ENCODE results near the gene SUSD3. TPM values are rescaled to one million over a fixed set of nuclear protein-coding genes. Genes with fewer than 3 reads are reported as not detected.

Gene SUSD3
- polyA plus RNA-seq, 3 donors, result 10.5 to 24.6 (median 15.7) TPM

DNA sequence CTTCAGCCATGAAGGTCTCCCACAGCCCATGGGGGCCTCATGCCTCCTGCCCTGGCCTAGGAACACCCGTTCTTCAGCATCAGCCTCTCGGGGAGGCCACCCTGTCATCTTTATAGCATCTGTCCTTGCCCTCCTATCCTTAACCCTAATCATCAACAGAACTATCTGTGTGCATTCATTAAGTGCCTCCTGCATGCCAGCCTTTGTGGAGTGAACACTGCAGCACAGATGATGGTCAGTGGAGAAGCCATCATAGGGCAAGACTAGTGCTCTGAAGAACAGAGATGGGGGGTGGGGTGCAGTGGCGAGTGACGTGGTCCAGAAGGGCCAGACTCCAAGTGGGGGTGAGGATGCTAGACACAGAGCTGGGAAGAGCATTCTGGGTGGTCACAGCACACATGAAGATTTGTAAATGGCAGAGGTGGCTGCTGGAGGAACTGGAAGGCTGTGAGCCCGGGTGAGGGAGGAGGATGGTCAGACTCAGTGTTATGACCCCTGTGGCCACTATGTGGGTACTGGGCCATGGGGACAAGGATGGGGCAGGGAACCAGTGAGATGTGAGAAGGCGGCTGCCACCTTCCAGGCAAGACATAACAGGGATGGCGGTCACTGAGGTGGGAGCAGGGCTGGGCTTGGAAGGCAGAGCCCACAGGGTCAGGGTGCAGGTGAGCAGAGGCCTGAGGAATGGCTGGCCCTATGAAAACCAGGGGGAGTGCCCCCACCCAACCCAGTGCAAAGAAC, 33.9 kb downstream of the SUSD3 start:
- Mint-ChIP-seq H3K4me1 (peaks cover 46% of the 10 kb centered on the region), H3K9me3 (peaks cover 7 to 21% (median 14%) of the 10 kb centered on the region in 7 donors), H3K4me3 (peak overlapping the region in 1 of 2 donors; percentile 20), H3K36me3 (peaks cover 25 to 28% of the 10 kb centered on the region in 2 donors), H3K27ac (peak overlapping the region in 6 of 7 donors; percentile 83 to 100 (median 96)), H3K27me3 (ENCODE audit: low read depth in 3 of 3) (peaks cover 0 to 2% (median 2%) of the 10 kb centered on the region in 3 donors)
- Histone ChIP-seq H4K20me1 (ENCODE audit: insufficient read depth, low read length) (peaks cover 12% of the 10 kb centered on the region), H3K4me2 (replicated peaks; ENCODE audit: extremely low read depth, low read length, poor library complexity, severe bottlenecking) (no peak overlapping the region), H3K4me1 (ENCODE audit: control insufficient read depth in 1 of 2, insufficient read depth in 2 of 2, low read length in 2 of 2) (peaks cover 45 to 51% of the 10 kb centered on the region in 2 donors), H3K4me3 (replicated peaks in 1 of 3; ENCODE audit: low read depth in 2 of 3, low read length in 3 of 3) (peak overlapping the region in 1 of 3 experiments; percentile 39), H3K36me3 (replicated peaks in 1 of 2; ENCODE audit: control insufficient read depth in 1 of 2, insufficient read depth in 2 of 2, low read length in 2 of 2) (no peaks in the 10 kb centered on the region), H3K27me3 (ENCODE audit: control insufficient read depth in 2 of 2, insufficient read depth in 2 of 2, low read length in 2 of 2) (no peaks in the 10 kb centered on the region), H2AFZ (ENCODE audit: insufficient read depth, low read depth, low read length, poor library complexity, severe bottlenecking) (no peak overlapping the region), H3K79me2 (ENCODE audit: insufficient read depth, low read length) (peaks cover 15% of the 10 kb centered on the region), H3K9me3 (replicated peaks in 1 of 2; ENCODE audit: control insufficient read depth in 1 of 2, insufficient read depth in 1 of 2, low read length in 2 of 2) (peaks cover 7 to 13% of the 10 kb centered on the region in 2 donors), H3K9ac (ENCODE audit: insufficient read depth, low read length, poor library complexity, severe bottlenecking) (no peak overlapping the region), H3K27ac (ENCODE audit: low read depth in 1 of 2, low read length in 2 of 2) (peak overlapping the region; percentile 6 to 97)
- TF ChIP-seq, protein P1, sequence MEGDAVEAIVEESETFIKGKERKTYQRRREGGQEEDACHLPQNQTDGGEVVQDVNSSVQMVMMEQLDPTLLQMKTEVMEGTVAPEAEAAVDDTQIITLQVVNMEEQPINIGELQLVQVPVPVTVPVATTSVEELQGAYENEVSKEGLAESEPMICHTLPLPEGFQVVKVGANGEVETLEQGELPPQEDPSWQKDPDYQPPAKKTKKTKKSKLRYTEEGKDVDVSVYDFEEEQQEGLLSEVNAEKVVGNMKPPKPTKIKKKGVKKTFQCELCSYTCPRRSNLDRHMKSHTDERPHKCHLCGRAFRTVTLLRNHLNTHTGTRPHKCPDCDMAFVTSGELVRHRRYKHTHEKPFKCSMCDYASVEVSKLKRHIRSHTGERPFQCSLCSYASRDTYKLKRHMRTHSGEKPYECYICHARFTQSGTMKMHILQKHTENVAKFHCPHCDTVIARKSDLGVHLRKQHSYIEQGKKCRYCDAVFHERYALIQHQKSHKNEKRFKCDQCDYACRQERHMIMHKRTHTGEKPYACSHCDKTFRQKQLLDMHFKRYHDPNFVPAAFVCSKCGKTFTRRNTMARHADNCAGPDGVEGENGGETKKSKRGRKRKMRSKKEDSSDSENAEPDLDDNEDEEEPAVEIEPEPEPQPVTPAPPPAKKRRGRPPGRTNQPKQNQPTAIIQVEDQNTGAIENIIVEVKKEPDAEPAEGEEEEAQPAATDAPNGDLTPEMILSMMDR (IDR thresholded peaks at IDR 0.05), result no peak
- intact Hi-C loops (cut with micrococcal nuclease), result loop anchor here (5.0 to 10.0 kb wide), 6 partner anchors 55 to 472 kb away; partner anchors contain the start of genes BICD2 (in 2 of the 2), FAM120A (in 2 of the 2) and FAM120AOS (in 2 of the 2)
- DNase-seq, result no peak
- 85% methylated on average over 6 of the region's 7 CpGs for WGBS (ENCODE audit: insufficient coverage)

DNA sequence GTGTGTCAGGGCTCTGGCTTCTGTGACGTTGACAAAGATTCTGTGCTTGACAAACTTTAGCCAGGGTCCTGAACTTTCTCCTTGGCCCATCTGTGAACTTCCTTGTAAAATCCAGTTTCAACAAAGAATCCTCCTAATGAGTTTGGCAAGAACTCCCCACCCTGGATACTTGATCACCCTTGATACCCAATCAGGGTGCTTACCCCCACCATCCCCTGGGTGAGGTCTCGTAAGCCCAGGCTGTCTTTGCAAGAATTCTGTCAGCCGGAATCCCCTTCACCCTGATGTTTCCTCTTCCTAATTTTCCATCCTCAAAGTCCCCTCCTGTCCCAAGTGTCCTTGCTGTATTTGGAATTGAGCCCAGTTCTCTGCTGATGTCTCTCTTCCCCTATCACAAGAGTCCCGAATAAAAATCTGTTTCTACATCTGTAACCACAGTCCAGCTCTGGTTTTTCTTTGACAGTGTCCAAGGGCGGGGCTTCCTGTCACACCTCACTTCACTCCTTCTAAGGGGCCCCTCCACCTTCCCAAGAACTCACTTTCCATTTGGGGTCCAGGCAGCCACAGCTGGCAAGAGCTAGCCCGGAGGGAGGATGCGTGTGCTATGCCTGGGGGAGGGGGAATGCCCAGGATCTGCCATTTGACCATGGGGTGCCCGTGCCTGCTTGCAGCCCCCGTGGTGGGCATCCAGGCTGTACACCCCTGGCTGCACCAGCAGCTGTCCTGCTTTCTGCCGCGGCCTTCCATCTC, 34.8 kb downstream of the SUSD3 start:
- peaks cover 27 to 32% of the 10 kb centered on the region in 2 donors for H3K36me3 Mint-ChIP-seq
- Histone ChIP-seq H3K4me2 (replicated peaks; ENCODE audit: extremely low read depth, low read length, poor library complexity, severe bottlenecking) (peak overlapping the region; percentile 39), H2AFZ (ENCODE audit: insufficient read depth, low read depth, low read length, poor library complexity, severe bottlenecking) (peak overlapping the region; percentile 10), H3K27ac (ENCODE audit: low read depth in 1 of 2, low read length in 2 of 2) (peak overlapping the region; percentile 97 to 100), H4K20me1 (ENCODE audit: insufficient read depth, low read length) (peaks cover 17% of the 10 kb centered on the region), H3K9ac (ENCODE audit: insufficient read depth, low read length, poor library complexity, severe bottlenecking) (no peak overlapping the region), H3K4me1 (ENCODE audit: control insufficient read depth in 1 of 2, insufficient read depth in 2 of 2, low read length in 2 of 2) (peaks cover 54 to 60% of the 10 kb centered on the region in 2 donors), H3K27me3 (ENCODE audit: control insufficient read depth in 2 of 2, insufficient read depth in 2 of 2, low read length in 2 of 2) (no peaks in the 10 kb centered on the region), H3K4me3 (replicated peaks in 1 of 3; ENCODE audit: low read depth in 2 of 3, low read length in 3 of 3) (peak overlapping the region in 1 of 3 experiments; percentile 39), H3K9me3 (replicated peaks in 1 of 2; ENCODE audit: control insufficient read depth in 1 of 2, insufficient read depth in 1 of 2, low read length in 2 of 2) (peaks cover 7 to 13% of the 10 kb centered on the region in 2 donors), H3K79me2 (ENCODE audit: insufficient read depth, low read length) (peaks cover 23% of the 10 kb centered on the region), H3K36me3 (replicated peaks in 1 of 2; ENCODE audit: control insufficient read depth in 1 of 2, insufficient read depth in 2 of 2, low read length in 2 of 2) (no peaks in the 10 kb centered on the region)
- H3K27ac Mint-ChIP-seq, result peak overlapping the region; percentile 75 to 100 (median 99)
- peak in 2 of 3 donors; percentile 36 to 63 for DNase-seq
- TF ChIP-seq, protein P1 (IDR thresholded peaks at IDR 0.05), result no peak
- peaks cover 7 to 21% (median 14%) of the 10 kb centered on the region in 7 donors for H3K9me3 Mint-ChIP-seq
- intact Hi-C loops (cut with micrococcal nuclease), result loop anchor here (5.0 to 10.0 kb wide), 6 partner anchors 56 to 471 kb away; partner anchors contain the start of genes BICD2 (in 2 of the 2), FAM120A (in 2 of the 2) and FAM120AOS (in 2 of the 2)
- WGBS (ENCODE audit: insufficient coverage), result 12% methylated on average over 9 of the region's 11 CpGs
- peak overlapping the region; percentile 50 to 81 for H3K4me3 Mint-ChIP-seq
- H3K4me1 Mint-ChIP-seq, result peaks cover 54% of the 10 kb centered on the region
- H3K27me3 Mint-ChIP-seq (ENCODE audit: low read depth in 3 of 3), result peaks cover 0 to 2% (median 2%) of the 10 kb centered on the region in 3 donors
